GM18951 (cell line): Measurements from ENCODE around the gene NRF1.
"Not testable (repeated sequence)": the region's sequence is repeated elsewhere in the genome, so short reads cannot be mapped to it uniquely, and the experiment has no call there.

Experiments used
- POLR2A ChIP-seq: IDR thresholded peaks from 4 replicates; pipeline ENCODE4 v1.6.1; 2011; ENCODE audit warnings: mild to moderate bottlenecking; ENCODE audit not compliant: insufficient read length, insufficient read depth; ENCODE audit errors: extremely low read depth
- in situ Hi-C: fragments of 300-500 bp; cut with MboI; formaldehyde crosslinking; loops from one replicate; pipeline ENCODE4 v1.12.0; 2022; ENCODE audit warnings: low sequenced_read_pairs, mixed read lengths, inconsistent platforms; ENCODE audit not compliant: unreplicated experiment

Gene NRF1

GRCh38 chr7:129591868-129592267 is 19.7 kb upstream of the NRF1 start:
- in situ Hi-C loops = no loop called here
- no peak for TF ChIP-seq POLR2A

- in situ Hi-C loops = not testable (repeated sequence)
These were observed 15.1 kb upstream of the NRF1 start for GRCh38 chr7:129596386-129596785.

GRCh38 chr7:129597672-129598071 is 13.8 kb upstream of the NRF1 start:
- in situ Hi-C loops = no loop called here
- TF ChIP-seq POLR2A = no peak

- in situ Hi-C loops = no loop called here
- TF ChIP-seq POLR2A = no peak
These were observed 12.3 kb upstream of the NRF1 start for GRCh38 chr7:129599174-129599573.

GRCh38 chr7:129603594-129603993 is 7.9 kb upstream of the NRF1 start:
- in situ Hi-C loops = not testable (repeated sequence)

GRCh38 chr7:129604021-129604420 is 7.5 kb upstream of the NRF1 start:
- in situ Hi-C loops = not testable (repeated sequence)

GRCh38 chr7:129604713-129605437 is 6.6 kb upstream of the NRF1 start:
- in situ Hi-C loops = no loop called here
- TF ChIP-seq POLR2A = no peak

GRCh38 chr7:129605960-129606614 is 5.4 kb upstream of the NRF1 start:
- in situ Hi-C loops = no loop called here
- no peak for TF ChIP-seq POLR2A

GRCh38 chr7:129606803-129607202 is 4.7 kb upstream of the NRF1 start:
- TF ChIP-seq POLR2A = no peak
- in situ Hi-C loops = no loop called here

GRCh38 chr7:129607471-129608120 is 3.9 kb upstream of the NRF1 start:
- in situ Hi-C loops = no loop called here
- TF ChIP-seq POLR2A = no peak

GRCh38 chr7:129609666-129610065 is 1.9 kb upstream of the NRF1 start:
- in situ Hi-C loops = no loop called here

GRCh38 chr7:129610709-129611245 is 743 bp upstream of the NRF1 start:
- in situ Hi-C loops = no loop called here

More at GRCh38 chr7:129609666-129610065, 1.9 kb upstream of the NRF1 start:
- no peak for TF ChIP-seq POLR2A

GRCh38 chr7:129612112-129613015 is 844 bp downstream of the NRF1 start:
- TF ChIP-seq POLR2A = no peak
- in situ Hi-C loops = no loop called here

More at GRCh38 chr7:129610709-129611245, 743 bp upstream of the NRF1 start:
- TF ChIP-seq POLR2A = no peak
